ENCODE data around the gene PIAS4.

GRCh38 chr19:4031420-4031819 lies 23.9 kb downstream of the PIAS4 start:
- TF ChIP-seq CTCF (IDR thresholded peaks at IDR 0.05) (no peak), POLR2A (IDR thresholded peaks at IDR 0.05) (no peak), POLR2AphosphoS5 (IDR thresholded peaks at IDR 0.05) (no peak)
